Globus pallidus (tissue), 1 donor: ENCODE measurements around the gene TRIM4.
"Not testable (repeated sequence)": the region's sequence is repeated elsewhere in the genome, so short reads cannot be mapped to it uniquely, and the experiment has no call there.

Experiments used
- DNase-seq: peaks from one replicate; pipeline ENCODE4 v3.0.0-alpha.2; 2015; ENCODE audit warnings: low spot score

TRIM4 gene

DNA sequence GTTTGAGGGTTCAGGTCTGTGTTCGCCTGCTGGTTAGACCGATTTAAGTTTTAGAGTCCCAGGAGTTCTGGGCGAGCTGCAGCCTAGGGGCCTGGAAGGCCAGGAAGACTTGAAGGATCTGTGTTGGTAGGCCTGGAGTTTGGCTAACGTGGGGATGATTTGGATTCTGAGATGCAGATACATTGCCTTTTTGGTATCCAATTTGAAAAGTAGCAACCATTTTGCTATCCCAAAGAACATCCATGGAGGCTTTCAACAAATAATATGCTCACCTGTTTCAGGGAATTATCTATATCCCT is 433 bp upstream of the TRIM4 start:
- DNase-seq: no peak

DNA sequence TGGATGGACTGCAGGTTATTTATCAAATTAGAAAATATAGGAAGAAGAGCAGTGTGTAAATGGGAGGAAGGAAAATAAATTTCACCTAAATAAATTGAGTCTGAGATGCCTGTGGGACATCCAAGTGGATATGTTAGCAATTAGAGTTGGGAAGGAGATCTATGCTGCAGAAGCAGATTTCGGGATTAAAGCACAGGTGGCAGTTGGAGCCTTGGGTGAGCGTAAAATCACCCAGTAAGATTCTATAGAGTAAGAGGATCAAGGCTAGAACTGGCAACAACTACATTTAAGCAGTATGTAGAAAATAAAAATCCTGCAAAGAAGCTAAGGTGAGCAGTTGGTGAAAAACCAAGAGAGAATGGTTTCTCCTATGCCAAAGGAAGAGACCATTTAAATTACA is 8.4 kb downstream of the TRIM4 start:
- no peak for DNase-seq

DNA sequence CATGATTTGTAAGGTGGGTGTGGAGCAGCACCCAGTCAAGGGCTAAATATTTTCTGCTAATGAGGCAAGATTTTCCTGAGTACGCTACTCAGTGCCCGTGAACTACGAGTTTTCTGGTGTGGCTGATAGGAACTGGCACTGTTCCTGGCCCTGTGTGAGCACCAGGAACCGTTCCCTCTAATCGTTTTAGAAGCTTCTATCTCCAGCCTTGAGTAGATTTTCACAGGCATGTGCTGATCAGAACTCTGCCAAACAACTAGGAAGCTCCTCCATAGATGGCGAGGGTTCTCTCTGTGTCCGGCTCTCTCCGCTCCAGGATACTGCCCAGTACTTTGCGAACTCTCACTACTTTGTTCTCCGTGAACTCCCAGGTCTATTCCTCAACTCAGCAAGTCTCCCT is 17.7 kb downstream of the TRIM4 start:
- DNase-seq: no peak

DNA sequence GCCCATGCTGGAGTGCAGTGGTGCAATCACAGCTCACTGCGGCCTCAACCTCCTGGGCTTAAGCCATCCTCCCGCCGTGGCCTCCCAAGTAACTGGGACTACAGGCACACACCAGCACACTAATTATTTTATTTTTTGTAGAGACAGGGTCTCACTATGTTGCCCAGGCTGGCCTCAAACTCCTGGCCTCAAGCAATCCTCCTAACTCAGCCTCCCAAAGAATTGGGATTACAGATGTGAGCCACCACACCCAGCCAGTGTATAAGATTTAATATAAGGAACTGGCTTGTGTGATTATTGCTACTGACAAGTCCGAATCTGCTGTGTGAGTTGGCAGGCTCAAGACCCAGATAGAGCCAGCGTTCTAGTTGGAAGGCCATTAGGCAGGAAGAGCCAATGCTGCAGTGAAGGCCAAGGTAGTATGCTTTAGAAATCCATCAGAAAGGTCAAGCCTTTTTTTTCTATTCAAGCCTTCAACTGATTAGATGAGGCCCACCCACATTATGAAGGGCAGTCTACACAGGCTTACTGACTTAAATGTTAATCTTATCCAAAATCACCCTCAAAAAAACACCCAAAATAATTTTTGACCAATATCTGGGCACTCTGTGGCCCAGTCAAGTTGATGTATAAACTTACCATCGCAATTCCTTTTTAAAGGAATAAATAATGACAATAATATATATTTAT is 19.4 kb downstream of the TRIM4 start:
- no peak for DNase-seq

DNA sequence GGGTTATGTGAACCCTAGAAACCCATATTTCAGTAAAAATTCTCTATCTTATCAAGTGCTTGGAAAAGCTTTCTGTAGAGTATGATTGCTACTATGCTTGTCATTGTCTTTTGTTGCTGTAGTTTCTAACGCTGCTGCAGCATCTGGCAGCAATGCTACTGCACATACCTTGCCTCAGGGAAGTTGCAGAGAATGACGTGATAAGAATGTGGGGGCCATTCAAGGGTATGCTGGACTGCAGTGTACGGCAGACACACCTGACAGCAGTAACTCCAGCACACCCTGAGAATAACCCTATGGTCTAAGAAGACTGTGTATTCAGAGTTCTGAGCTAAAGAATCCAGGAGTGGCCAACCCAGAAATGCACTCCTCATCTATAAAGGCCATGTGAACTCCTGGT is 20.5 kb downstream of the TRIM4 start:
- DNase-seq: no peak

- no peak for DNase-seq
Measured at GRCh38 chr7:99898023-99898357, 21.3 kb downstream of the TRIM4 start.

GRCh38 chr7:99897322-99898022 is 21.9 kb downstream of the TRIM4 start:
- DNase-seq: no peak

DNA sequence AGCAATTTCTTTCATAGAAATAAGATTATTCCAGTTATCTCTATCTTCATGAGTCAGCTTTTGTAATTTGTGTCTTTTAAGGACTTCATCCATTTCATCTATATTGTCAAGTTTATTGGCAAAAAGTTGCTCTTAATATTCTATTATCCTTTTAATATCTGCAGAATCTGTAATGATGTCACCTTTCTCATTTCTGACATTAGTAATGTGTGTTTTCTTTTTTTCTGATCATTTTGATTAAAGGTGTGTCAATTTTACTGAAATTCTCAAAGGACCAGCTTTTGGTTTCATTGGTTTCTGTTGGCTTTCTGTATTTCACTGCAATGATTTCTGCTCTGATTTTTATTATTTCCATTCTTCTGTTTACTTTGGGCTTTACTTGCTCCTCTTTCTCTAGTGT is 24.6 kb downstream of the TRIM4 start:
- DNase-seq: no peak

GRCh38 chr7:99893280-99893679 is 26.1 kb downstream of the TRIM4 start:
- no peak for DNase-seq

GRCh38 chr7:99890348-99890747 is 29.0 kb downstream of the TRIM4 start:
- not testable (repeated sequence) for DNase-seq

- DNase-seq: not testable (repeated sequence)
Measured at GRCh38 chr7:99888366-99888765, 31.0 kb downstream of the TRIM4 start.

DNA sequence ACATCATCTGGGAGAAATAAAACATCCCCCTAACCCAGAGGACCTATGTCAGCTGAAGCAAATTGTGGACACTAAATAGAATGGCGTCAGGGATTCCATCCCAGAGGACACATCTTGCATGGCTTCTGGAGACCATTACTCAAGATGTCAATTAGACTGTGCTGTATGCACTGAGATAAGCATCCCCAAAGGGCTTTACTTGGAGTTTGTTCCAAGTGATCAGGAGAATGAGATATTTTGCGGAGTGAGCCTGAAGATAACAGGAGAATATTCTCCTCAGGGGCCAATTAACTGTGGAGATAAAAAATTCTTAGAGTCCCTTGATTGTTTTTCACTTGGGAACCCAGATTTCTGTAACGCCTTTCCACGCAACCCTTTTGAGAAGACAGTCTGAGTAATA is 38.0 kb downstream of the TRIM4 start:
- no peak for DNase-seq

DNA sequence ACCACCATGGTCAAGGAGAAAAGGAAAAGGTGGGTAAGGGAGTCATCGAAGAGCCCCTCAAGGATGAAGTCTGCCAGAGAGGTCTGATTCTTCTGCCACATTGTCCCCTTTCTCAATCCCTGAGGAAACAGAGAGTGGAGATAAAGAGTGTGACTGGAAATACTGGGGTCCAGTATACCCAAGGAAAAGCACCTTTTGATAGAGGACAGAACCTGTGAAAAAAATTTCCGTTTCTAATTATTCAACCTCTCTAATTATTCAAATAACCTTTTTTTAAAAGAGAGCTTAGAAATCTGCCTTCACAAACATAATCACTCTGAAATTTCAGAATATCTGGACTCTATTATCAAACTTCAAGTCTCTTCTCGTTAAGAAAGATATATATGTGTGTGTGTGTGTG is 42.4 kb downstream of the TRIM4 start, which contains the start of gene OR2AE1:
TSS of gene OR2AE1 (minus strand) at position 101 of the 400 bp plus-strand sequence. CDS start at position 101, 0 bp downstream.
- no peak for DNase-seq

- no peak for DNase-seq
Measured at GRCh38 chr7:99876491-99876890, 42.8 kb downstream of the TRIM4 start.

DNA sequence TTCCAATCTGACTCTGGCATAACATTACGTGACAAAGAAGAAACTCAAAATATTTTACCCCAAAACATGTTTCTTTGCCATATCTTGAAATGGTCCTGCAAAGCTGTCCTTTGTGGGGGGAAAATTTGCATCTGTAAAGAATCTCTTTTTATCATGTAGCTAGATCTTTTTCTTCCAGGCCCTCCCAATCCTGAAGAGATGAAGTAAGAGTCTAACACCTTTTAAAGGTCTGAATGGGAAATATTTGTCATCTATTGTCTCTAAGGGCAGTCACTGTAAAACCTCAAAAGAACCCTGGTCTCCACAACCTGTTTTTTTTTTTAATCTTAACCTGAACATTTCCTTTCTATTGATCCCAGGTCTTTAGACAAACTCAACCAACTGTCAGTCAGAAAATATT is 51.1 kb downstream of the TRIM4 start:
- no peak for DNase-seq

GRCh38 chr7:99867477-99867876 is 51.9 kb downstream of the TRIM4 start:
- DNase-seq: not testable (repeated sequence)

- no peak for DNase-seq
Measured at GRCh38 chr7:99863847-99864440, 55.4 kb downstream of the TRIM4 start.

DNA sequence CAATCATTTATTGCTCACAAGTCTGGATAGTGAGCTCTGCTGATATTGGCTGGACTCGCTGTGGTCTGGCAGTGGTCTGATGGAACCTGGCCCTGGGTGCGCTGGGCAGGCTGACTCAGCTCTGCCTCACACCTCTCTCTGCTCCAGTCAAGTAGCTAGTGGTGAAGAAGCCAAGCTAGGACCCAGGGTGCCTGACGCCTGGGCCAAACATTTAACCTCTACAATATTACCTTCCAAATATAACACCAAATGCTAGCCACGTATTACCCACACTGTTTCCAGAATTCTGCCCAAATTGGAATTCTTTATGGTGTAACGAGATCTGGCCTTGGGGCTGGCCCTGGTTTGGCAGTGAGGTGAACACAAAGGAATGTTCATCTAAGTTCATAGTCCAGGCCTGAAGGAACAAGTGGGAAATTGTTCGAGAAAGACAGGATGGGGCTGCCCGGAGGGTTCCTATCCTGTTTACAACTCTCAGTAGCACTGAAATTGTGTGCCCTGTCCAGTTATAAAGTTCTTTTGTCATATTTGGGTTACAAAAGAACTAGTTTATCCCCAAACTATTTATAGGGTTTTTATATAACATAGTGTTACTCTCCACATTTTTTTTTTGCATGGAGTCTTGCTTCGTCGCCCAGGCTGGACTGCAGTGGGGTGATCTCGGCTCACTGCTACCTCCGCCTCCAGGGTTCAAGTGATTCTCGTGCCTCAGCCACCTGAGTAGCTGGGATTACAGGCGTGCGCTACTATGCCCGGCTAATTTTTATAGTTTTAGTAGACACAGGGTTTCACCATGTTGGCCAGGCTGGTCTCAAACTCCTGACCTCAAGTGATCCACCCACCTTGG is 58.8 kb downstream of the TRIM4 start:
- no peak for DNase-seq

DNA sequence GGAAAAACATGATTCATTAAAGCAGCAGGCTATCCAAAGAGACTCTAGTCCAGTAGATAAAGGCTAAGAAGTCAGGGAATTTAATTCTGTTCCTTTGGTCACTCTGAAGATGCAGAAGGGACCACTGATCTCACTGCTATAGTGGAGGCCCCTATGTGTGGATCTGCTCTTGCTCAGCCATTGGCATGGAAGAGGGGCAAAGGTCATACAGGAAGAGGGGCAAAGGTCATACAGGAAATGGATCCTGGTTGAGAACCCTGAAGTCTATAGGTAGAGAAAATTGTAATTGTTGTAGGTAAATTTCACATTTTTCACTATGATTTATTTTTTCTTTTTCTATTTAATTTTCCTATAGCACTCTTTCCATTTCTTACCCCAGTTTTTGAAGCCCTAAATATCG is 64.1 kb downstream of the TRIM4 start:
- no peak for DNase-seq

GRCh38 chr7:99848420-99849216 is 70.7 kb downstream of the TRIM4 start:
- DNase-seq: no peak

DNA sequence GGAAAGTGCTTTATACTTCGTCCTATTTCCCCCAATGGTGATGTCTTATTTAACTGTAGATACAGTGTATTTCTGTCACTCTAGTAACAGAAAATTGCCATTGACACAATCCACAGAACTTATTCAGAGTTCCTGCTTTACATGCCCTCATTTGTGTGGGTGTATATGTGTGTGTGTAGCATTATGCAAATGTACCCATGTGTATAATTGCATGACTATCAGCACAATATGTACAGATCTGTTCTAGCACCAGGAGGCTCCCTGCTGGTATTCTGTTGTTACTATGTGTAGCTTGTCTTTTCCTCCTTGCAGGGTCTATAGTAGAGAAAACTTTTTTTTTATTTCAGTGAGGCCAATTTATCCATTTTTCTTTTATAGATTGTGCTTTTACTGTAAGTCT is 75.0 kb downstream of the TRIM4 start:
- no peak for DNase-seq

- no peak for DNase-seq
Measured at GRCh38 chr7:99843808-99844207, 75.5 kb downstream of the TRIM4 start.
